ENCODE data around the gene DAW1.

DAW1 gene

DNA sequence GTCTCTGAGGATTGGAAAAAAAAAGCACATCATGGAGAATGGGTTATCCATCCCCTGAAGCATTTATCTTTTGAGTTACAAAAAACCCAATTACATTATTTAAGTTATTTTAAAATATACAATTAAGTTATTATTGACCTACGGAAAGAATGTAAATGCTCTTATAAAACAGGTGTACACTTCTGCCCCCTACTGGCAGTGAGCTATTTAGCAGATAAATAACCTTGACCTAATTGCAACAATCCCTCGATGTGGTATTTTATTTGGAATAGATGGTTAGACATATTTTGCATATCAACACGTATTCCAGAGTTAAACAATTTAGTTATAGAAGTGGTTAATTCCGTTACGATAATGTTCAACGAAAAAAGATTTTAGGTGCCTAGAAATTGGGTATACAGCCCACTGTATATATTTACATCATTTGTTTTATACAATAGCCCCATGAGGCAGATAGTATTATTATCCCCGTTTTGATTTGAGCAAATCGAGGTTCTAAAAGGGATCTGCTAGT, 9.1 kb upstream of the DAW1 start:
- no peak for DNase-seq

- no peak for DNase-seq
Measured at GRCh38 chr2:227862741-227863588, 8.5 kb upstream of the DAW1 start.

DNA sequence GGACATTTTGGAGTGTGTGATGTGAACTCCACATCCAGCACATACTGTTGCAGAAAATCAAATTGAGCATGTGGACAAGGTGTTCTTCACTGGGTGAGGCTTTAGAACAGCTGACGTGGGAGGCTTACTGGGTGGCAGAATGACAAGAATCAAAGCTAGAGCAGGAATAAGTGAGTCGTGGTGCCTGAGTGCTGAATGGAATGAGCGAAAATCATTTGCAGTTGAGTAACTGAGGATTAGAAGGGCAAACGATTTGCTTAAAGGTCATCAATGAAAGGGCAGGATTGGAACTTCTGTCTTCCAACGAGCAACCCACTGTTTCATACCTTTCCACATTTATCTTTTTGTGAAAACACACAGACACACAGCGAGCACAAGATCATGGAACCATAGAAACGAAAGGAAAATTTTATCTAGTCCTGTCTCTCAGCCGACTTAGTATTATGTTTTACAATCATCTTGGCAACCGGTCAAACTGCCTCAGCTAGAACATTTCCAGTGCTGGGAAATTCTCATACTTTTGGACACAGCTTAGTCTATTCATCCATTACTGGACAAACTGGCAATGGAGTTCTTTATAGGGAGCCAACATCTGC, 7.2 kb upstream of the DAW1 start:
- no peak for DNase-seq

DNA sequence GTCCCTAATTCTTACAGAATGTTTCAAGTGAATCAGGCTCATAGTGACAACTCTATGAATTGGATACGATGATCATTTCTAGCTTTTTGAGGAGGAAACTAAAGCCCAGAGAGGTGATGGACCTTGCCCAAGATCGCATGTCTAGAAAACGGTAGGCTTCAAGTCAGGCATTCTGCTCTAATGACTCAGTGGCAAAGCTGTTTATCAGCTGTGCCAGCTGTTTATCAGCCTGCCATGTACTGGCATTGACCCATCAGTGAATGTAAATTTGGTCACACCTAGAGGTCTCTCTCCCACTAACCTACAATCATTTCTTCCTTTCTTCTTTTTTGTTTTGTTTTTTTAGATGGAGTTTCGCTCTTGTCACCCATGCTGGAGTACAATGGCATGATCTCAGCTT, 6.1 kb upstream of the DAW1 start:
- DNase-seq: no peak

- DNase-seq: no peak
Measured at GRCh38 chr2:227867386-227867785, 4.0 kb upstream of the DAW1 start.

DNA sequence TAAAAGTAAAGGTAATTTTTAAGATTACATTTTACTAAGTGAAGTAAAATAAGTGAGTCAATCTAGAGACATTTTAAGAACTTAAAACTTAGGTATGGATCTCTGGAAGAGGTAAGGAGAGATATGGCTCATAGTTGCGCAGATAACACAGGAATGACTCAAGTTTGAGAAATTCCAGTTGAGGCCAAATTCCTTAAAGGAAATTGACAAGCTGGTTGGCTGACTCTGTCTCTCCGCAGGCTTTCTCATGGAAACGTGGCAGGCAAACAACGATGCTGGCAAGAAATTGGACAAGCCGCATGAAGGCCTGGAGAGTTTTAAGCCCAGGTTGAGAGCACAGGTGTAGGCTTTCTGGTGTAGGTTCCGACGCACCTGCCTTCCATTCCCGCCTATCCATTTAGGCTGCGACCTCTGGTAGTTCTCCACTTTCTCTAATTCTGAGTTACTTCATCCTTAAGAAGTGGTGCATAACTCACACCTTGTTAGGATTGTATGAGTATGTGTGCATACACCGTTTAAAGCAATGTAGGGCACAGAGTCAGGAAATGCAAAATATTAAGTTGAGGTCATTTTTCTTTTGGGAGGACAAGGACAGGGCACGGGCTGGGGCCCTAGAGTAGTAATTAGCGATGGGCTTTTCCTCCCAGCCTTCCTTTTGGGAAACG, 589 bp upstream of the DAW1 start:
- no peak for DNase-seq

DNA sequence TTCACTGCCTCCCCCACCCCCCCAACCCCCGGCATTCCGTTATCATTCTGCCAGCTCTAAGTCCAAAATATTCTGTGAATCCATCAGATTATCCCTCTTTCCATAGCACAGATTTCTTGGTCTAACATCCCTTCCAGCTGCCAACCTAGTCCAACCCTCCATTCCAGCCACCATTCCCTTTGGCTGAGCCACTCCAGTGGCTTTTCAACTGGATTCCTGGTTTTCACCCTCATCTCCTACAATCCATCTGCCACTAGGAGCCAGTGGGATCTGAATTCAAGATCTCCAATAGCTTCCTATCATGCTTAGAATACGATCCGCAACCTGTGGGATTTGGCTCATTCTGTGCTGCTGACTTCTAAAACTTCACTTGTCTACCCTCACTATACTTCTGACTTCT, 1.2 kb downstream of the DAW1 start:
- no peak for DNase-seq

- no peak for DNase-seq
Measured at GRCh38 chr2:227876300-227876801, 4.9 kb downstream of the DAW1 start.

DNA sequence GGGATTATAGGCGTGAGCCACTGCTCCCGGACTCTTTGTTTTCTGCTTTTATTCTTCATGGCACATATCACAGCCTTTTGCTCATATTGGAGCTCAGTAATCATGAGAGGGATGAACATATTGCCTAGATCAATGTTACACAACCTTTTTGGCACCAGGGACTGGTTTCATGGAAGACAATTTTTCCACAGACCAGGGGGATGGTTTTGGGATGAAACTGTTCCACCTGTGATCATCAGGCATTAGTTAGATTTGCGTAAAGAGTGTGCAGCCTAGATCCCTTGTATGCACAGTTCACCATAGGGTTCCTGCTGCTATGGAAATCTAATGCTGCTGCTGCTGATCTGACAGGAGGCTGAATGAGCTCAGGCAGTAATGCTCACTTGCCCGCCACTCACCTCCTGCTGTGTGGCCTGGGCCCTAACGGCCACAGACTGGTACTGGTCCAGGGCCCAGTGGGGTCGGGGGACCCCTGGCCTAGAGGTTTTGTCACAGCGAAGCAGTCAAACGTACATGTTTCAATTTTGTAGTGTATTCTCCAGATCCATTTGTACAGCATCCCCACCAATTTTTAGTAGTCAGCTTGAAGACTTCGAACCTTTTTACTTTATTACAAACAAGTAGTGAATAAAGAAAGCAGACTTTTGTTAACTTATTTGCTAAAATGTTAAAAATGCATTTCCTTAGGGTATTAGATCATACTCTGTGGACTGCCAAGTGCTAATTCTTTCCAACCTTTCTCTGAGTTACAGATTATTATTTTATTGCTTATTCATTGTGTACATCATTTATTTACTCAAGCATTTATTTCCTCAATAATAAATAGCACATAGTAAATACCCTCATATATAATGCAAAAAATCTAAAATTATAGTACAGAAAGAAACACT, 6.2 kb downstream of the DAW1 start:
- no peak for DNase-seq

GRCh38 chr2:227880460-227880859, 9.0 kb downstream of the DAW1 start:
- no peak for DNase-seq

DNA sequence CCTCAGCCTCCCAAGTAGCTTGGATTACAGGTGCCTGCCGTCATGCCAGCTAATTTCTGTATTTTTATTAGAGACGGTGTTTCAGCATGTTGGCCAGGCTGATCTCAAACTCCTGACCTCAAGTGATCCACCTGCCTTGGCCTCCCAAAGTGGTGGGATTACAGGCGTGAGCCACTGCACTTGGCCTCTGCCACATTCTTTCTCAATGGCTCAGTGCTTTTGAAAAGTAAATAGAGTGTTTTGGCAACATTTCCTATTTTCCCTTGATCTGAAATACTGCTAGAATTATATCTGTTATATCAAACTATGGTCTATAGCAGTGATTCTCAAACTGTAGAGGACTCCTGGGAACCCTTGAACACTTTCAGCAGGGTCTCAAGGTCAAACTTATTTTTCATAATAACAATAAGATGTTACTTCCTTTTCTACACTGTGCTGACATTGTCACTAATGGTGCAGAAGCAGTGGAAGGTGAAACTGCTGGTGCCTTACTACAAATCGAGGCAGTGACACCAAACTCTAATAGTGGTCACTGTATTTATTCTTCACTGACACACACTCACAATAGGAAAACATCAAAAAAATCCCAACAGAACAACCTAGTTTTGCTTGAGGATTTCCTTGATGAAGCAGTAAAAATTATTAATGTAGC, 10.6 kb downstream of the DAW1 start:
- no peak for DNase-seq

DNA sequence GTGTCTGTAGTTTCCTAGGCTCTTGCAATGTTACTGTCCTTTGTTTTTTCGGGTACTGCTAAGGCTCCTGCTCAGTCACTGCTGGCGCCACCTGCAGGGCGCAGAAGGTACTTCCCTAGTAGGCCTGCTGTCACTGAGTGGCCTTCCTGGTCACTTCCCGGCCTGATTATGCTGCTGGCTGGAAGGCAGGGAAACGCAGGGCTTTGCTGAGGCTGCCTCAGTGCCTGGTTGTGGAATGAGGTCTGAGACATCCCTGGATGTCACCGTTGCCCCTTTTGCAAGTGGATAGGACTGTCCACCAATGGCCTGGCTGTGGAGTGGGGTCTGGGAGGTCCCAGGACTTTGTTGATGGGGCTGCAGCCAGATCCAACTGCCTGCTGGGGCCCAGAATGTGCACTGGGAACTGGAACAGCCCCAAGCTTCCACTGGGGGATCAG, 13.1 kb downstream of the DAW1 start:
- peak; percentile 45 for DNase-seq

DNA sequence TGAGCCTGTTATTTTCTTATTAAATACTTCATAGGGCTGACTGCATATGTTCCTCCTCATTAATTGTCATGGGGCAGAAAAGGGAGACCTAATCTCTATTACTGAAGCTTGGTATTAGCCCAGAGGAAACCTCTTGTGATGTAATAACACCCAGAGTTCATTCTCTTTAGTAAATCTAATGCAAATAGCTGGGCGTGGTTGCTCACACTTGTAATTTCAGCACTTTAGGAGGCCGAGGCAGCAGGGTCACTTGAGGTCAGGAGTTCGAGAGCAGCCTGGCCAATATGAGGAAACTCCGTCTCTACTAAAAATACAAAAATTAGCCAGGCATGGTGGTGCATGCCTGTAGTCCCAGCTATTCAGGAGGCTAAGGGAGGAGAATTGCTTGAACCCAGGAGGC, 14.7 kb downstream of the DAW1 start:
- no peak for DNase-seq

GRCh38 chr2:227888289-227888688, 16.9 kb downstream of the DAW1 start:
- DNase-seq: no peak

DNA sequence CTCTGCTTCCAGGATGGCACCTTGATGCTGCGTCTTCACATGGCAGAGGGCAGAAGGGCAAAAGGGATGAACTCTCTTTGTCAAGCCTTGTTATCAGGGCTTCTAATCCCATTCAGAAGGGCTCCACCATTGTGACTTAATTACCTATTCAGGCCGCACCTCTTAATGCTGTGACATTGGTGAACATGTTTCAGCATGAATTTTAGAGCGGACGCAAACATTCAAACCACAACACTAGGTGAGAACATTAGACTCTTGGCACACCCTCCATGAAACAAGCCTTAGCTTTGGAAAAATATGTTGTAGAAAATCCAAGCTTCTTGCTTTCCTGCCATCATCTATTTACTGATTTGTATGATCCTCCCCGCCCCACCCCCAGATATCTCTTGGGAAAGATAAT, 17.9 kb downstream of the DAW1 start:
- DNase-seq: no peak

- DNase-seq: no peak
Measured at GRCh38 chr2:227890495-227891079, 19.2 kb downstream of the DAW1 start.

DNA sequence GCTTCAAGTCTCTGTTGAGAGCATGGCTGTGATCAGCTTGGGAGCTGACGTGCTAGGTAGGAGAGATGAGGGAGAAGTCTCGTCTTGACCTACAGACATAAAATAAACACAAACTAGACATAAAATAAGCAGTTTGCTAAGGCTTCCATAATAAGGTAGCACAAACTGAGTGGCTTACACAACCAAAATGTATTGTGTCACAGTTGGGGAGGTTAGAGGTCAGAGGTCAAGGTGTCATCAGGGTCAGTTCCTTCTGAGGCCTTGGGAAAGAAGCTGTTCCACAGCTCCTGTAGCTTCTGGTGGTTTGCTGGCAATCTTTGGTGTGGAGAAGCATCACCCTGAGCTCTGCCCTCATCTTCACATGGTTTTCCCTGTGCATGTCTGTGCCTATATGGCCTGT, 20.2 kb downstream of the DAW1 start:
- DNase-seq: no peak

- no peak for DNase-seq
Measured at GRCh38 chr2:227903381-227903780, 31.9 kb downstream of the DAW1 start.

DNA sequence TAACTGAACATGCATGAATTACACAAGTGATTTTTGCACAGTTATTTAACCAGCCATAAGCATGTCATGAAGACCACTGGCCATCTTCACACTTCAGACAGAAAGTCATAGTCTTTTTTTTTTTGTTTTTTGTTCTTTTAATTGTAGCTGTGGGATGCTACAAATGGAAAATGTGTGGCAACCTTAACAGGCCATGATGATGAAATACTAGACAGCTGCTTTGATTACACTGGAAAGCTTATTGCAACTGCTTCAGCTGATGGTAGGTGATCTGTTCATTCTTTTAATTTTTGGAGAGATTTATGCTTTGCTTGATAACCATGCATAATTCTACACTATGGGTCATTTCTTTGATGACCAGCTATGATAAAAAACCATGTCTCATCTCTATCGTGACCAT, 35.6 kb downstream of the DAW1 start:
- no peak for DNase-seq

- DNase-seq: no peak
Measured at GRCh38 chr2:227908266-227909054, 37.0 kb downstream of the DAW1 start.

GRCh38 chr2:227914362-227914761, 42.9 kb downstream of the DAW1 start:
- DNase-seq: no peak

Measured in activated naive CD4-positive, alpha-beta T cell treated with anti-CD3 and anti-CD28 coated beads, Interleukin-2, amount 50 U/mL, for 16 hours (primary cell).